ENCODE data around the gene ATXN7L2.

Gene ATXN7L2

GRCh38 chr1:109477821-109478220 is 5.9 kb upstream of the ATXN7L2 start:
- DNase-seq (ENCODE audit: low read depth) = no peak

DNA sequence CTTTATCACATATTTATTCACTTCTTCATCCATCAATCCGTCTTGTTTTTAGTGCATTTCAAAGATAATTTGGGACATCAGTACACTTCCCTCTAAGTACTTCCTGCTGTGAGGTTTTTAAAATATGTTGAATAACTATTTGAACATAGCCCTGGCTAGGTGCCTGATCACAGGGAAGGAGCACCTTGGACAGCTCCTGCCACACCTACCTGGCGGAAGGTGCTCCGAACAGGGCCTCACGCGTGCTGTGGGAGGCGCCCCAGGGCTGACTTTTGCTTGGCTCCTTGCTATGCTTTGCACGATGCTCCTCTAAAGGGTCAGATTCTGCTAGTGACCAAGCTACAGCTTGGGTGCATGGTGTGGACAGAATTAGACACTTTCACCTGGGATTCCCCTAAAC is 4.9 kb upstream of the ATXN7L2 start:
- no peak for DNase-seq (ENCODE audit: low read depth)

DNA sequence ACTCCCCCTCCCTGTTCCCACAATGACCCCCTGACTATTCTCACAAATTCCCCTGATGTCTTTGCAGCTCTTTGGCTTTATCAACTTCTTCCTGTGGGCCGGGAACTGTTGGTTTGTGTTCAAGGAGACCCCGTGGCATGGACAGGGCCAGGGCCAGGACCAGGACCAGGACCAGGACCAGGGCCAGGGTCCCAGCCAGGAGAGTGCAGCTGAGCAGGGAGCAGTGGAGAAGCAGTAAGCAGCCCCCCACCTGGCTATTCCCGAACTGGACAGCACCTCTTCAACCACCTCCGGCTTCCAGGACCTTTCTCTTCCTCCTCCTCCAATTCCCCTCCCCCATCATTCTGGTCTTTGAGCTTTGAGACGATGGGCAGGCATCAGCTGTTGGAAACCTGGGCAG is 4.4 kb upstream of the ATXN7L2 start:
- DNase-seq (ENCODE audit: low read depth) = no peak

DNA sequence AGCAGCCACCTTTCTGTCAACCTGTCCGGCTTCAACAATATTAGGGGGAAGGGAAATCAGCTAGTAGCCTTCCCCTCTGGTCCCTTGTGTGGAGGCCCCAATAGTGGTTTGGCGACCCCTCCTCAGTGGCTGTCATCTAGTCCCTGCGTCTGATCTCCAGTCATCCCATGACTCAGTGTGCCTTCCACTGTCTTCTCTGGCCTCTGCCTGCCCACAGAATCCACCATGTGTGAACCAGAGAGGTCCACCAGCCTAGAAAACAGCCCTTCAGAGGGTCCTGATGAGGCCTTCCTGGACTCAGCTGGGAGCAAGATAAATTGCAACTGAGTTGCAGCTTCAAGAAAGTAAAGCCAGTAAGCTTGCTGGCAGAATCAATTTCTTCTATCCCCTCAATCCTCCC is 3.8 kb upstream of the ATXN7L2 start:
- DNase-seq (ENCODE audit: low read depth) = no peak

GRCh38 chr1:109481646-109482045 is 2.1 kb upstream of the ATXN7L2 start:
- no peak for DNase-seq (ENCODE audit: low read depth)

GRCh38 chr1:109482242-109482641 is 1.5 kb upstream of the ATXN7L2 start:
- DNase-seq (ENCODE audit: low read depth) = no peak

DNA sequence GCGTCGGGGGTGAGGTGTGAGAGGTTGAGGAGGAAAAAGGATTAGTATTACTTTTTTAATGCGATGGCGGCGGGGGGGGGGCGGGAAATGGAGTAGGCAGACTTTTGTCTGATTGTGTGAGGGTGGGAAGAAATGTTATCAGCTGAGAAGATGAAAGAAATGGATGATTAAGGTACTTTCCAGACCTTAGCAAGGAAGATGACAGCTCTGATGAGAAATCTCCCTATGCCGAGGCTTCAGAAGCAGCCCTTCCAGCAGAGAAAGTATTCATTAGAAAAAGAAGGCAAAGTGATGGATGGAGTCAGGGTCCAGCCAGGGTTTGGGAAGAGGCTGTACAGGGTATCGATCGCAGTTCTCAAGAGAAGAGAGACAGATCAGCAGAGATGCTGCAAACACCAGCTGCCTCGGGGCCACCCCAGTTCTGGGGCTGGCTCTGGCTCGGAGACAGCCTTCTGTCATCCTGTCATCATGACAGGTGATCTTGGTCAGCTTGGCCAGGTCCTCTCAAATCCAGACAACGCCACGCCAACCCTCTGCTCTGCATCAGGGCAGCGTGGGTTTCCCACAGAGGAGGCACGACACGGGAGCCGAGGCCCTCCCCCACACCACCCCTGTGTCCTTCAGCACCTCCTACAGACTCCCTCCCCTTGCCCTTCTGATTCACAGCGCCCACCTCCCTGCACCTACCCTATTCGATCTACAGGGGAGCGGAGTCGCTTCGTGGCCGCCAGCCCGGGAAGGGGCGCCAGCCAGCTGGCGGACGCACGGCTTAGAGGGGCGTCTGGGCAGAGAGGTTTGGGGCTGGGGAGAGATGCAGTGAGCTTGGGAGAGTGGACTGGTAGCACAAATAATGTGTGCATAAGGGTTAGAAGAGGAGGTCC is 674 bp upstream of the ATXN7L2 start:
- no peak for DNase-seq (ENCODE audit: low read depth)

GRCh38 chr1:109484519-109484975 is 842 bp downstream of the ATXN7L2 start:
- no peak for DNase-seq (ENCODE audit: low read depth)

DNA sequence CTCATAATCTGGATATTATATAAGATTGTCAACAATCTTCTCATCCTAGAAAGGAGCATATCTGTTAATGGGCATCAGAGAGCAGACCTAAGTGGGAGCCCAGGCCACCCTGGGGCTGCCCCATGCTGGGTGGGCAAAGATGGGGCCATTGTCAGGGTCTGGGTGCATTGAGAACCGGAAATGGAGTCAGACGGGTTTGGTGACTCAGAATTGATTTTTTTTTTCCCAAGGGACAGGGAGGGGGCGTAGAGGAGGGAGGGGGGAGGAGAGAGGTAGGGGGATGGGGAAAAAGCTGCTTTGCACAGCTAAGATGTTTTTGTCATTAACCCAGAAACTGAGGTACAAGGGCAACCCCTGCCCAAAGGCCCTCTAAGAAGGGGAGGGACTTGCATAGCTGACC is 1.3 kb downstream of the ATXN7L2 start:
- no peak for DNase-seq (ENCODE audit: low read depth)

GRCh38 chr1:109487261-109487660 is 3.6 kb downstream of the ATXN7L2 start:
- no peak for DNase-seq (ENCODE audit: low read depth)

- DNase-seq (ENCODE audit: low read depth) = no peak
These were observed 4.5 kb downstream of the ATXN7L2 start for GRCh38 chr1:109488201-109488600.

DNA sequence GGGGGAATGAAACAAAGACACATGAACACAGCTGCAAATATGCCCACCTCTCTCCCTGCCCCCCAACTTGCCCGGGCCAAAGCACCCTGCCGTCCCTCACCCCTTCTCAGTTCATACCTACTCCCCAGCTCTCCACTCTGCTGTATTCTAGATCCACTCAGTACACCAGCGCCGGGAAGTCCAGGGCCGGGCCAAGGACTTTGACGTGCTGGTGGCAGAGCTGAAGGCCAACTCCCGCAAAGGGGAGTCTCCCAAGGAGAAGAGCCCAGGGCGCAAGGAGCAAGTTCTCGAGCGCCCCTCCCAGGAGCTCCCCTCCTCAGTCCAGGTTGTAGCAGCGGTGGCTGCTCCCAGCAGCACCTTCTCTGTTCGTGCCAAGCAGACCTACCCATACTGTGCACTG is 5.0 kb downstream of the ATXN7L2 start:
- DNase-seq (ENCODE audit: low read depth) = no peak

DNA sequence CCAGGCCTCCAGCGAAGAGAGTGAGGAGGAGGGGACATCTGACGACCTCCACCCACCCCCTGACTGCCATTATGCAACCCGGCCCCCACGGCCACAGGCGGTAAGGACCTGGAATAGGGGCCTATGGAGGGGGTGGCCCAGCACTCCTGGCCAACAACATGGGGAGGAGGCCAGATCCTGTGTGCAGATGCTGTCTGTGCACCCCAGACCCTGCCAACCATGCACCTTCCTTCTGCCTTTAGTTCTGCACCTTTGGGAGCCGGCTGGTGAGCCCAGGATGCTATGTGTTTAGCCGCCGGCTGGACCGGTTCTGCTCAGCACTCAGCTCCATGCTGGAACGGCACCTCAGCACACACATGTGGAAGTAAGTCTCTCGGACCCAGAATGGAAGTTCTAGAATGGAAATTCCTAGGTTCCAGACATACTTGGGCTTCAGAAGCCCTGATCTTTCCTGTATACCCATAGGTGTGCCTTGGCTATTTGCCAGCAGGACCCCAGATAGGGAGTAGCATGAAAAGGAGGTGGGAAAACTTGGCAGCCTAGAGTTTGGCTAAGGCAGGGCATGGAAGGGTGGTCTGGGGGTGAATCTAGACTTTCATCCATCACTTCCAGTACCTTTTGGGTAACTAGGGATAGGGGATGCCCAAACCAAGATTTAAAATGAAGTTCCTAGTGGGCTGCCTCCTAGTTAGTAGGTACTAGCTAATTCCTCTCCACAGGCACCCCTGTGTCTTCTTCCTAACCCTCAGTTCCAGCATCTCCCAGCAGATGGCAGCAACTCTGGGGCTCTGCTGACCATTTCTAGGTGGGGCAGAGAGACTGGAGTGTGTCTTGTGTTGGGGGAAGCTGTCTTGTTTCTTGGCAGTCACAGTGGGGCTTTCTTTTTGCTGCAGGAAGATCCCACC is 6.6 kb downstream of the ATXN7L2 start:
- peak; percentile 70 for DNase-seq (ENCODE audit: low read depth)

- DNase-seq (ENCODE audit: low read depth) = no peak
These were observed 7.2 kb downstream of the ATXN7L2 start for GRCh38 chr1:109490934-109491302.

DNA sequence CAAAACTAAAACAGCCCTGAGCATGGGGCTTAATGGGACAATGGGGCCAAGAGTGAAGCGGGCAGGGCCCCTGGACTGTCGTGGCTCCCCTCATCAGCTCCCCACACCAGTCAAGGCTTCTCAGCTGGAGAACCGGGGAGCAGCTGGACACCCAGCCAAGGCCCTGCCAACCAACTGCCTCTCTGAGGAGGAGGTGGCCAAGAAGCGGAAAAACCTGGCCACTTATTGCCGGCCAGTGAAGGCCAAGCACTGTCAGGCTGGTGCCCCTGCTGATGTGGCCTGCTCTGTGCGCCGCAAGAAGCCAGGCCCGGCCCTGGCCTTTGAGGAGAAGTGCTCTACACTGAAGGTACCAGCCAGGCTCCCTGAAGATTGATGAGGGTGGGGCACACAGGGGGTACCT is 7.7 kb downstream of the ATXN7L2 start:
- DNase-seq (ENCODE audit: low read depth) = no peak

GRCh38 chr1:109492779-109493178 is 9.1 kb downstream of the ATXN7L2 start:
- DNase-seq (ENCODE audit: low read depth) = no peak

DNA sequence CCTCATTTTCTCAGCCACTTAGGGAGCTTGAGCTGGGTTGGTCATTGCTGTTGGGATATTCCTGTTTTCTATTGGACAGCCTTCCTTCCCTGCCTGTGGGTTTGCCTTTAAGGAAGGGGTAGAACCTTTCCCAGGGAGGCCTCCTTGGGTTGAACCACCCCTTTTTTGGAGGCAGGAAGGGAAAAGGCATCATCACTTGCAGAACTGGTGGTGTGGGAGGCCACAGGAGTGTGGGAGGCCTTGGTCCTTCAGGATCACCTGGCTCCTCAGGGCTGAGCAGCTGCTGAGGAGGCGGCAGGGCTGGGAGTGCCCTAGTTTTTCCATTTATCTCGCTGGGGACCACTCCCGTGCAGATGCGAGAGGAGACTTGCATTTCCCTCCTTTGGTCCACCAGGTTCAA is 9.5 kb downstream of the ATXN7L2 start:
- no peak for DNase-seq (ENCODE audit: low read depth)

DNA sequence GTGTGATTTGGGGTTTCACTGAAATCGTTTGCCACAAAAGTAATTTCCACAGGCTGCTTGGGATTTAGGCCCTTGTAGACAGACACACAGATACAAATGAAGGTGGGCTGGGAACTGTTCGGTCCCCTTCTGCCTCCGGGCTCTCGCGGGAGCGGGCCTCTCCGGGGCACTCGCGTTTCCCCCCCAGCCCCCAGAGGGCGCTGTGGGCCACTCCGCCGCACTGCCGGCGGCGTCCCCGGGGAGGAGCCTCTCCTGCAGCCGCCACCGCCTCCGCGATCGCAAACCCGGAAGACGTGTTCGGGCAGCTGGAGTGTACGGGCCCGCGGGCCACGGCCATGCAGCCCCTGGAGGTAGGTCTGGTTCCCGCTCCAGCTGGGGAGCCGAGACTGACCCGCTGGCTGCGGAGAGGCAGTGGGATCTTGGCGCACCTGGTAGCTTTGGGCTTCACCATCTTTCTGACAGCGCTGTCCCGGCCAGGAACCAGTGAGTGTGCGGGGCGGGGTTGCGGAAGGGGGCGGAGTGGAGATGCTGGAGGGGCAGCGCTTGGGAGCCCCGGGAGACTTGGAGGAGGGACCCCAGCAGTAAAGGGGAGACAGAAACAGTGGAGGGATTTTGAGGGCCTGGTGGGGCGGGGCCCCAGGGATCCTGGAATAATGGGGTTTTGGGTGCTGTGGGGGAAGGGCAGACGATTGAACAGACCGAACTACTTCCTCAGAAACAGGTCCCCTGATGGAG is 10.3 kb downstream of the ATXN7L2 start, which contains the start of gene CYB561D1:
TSS of gene CYB561D1 (plus strand) at position 290 of the 735 bp plus-strand sequence. CDS start at position 336, 46 bp downstream.
- DNase-seq (ENCODE audit: low read depth) = peak; percentile 76

DNA sequence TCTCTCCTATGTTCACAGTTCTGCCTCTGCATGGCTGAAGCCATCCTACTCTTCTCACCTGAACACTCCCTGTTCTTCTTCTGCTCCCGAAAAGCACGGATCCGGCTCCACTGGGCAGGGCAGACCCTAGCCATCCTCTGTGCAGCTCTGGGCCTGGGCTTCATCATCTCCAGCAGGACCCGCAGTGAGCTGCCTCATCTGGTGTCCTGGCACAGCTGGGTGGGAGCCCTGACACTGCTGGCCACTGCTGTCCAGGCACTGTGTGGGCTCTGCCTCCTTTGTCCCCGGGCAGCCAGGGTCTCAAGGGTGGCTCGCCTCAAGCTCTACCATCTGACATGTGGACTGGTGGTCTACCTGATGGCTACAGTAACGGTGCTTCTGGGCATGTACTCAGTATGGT is 12.0 kb downstream of the ATXN7L2 start:
- DNase-seq (ENCODE audit: low read depth) = no peak

DNA sequence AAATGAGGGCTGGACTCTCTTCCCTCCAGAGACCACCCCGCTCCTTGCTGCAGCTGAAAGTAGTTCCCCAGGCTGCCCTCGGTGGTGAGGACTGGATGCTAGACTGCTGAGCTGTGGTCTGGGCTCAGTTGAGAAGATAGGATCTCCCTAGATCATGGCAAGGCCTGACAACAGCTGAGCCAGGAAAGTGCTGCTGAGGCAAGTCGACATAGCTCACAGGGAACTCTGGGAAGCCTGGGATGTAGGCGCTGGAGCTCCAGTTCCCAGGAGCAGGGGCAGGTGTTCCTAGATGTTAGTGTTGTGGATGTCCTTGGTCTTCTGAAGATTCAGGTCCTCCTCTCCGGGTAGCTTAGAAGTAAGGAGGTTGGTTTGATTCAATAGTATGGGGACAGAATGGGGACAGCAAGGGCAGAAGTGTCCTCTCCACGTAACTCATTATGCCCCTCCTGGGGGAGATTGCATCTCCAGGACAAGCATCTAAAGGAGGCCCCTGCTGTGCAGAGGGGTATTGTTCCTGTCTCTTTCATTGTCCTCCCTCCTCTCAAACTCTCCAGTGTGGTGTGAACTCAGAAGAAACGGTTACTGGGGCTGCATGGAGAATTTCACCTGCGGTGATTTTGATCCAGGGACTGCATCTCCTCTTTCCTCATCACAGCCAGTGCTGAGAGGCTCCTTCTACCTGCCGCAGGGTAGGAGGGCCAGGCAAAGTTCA is 13.9 kb downstream of the ATXN7L2 start:
- no peak for DNase-seq (ENCODE audit: low read depth)

- no peak for DNase-seq (ENCODE audit: low read depth)
These were observed 14.6 kb downstream of the ATXN7L2 start for GRCh38 chr1:109498161-109498801.

Data from stimulated activated CD8-positive, alpha-beta memory T cell treated with anti-CD3 and anti-CD28 coated beads, Interleukin-15, amount 100 ng/mL, for 1 hour (primary cell).